Left lung (tissue), 10 donors: ENCODE results near the gene RPS6KA6. TPM values are rescaled to one million over a fixed set of nuclear protein-coding genes. Genes with fewer than 3 reads are reported as not detected.

Source experiments
- ATAC-seq: fragments of 200-7000 bp; cut with Tn5 transposase; one replicate; pipeline ENCODE4 v1.9.1; 2020; ENCODE audit warnings: moderate library complexity
- DNase-seq, 4 donors: peaks; one replicate each; pipeline ENCODE4 v3.0.0-alpha.2; 2013 to 2020
- H3K27ac ChIP-seq, 2 donors: fragments of 200-600 bp; sonication (generic) in 1 of 2; one replicate each; pipeline versions ENCODE4 v1.5.0 to v1.8.0; 2020 to 2021
- H3K27me3 ChIP-seq, 2 donors: fragments of 200-600 bp; sonication (generic) in 1 of 2; one replicate each; pipeline versions ENCODE4 v1.5.0 to v1.8.0; 2020 to 2021
- H3K36me3 ChIP-seq, 2 donors: fragments of 200-600 bp; sonication (generic) in 1 of 2; one replicate each; pipeline versions ENCODE4 v1.5.0 to v1.8.0; 2020 to 2021
- H3K4me1 ChIP-seq, 2 donors: fragments of 200-600 bp; one replicate each; pipeline ENCODE4 v1.8.0; 2021
- H3K4me3 ChIP-seq, 2 donors: fragments of 200-600 bp; sonication (generic) in 1 of 2; one replicate each; pipeline versions ENCODE4 v1.5.0 to v1.8.0; 2020 to 2021; ENCODE audit warnings: mild to moderate bottlenecking in 1 of 2
- H3K9me3 ChIP-seq, 2 donors: fragments of 200-600 bp; sonication (generic) in 1 of 2; one replicate each; pipeline versions ENCODE4 v1.5.0 to v1.8.0; 2020 to 2021
- intact Hi-C, 2 donors: fragments of 100-400 bp; cut with DNase I; formaldehyde crosslinking; loops; one replicate each; pipeline versions ENCODE4 v1.11.2 to v1.14.2; 2022
- polyA plus RNA-seq, 6 donors: library from polyadenylated mRNA; unstranded; fragments of 120-200 nt; gene quantifications; one replicate each; pipeline ENCODE4 v1.2.1, GENCODE V29; 2013; ENCODE audit not compliant: insufficient read length in 6 of 6
- total RNA-seq, 2 donors: library from RNA; stranded (reverse); fragmentation: NEBNext Ultra II Directional; extraction: Animal tissue kit (Norgen Biotek cat#: 25700); gene quantifications; one replicate each; pipeline ENCODE4 v1.2.1, GENCODE V29; 2021
- TF ChIP-seq, protein P1 (sequence below), 2 donors: fragments of 200-600 bp; sonication (generic) in 1 of 2; IDR thresholded peaks; one replicate each; pipeline versions ENCODE4 v1.5.0 to v1.8.0; 2021; ENCODE audit warnings: antibody characterized with exemption in 2 of 2
- donor health status: DM: no; HTN: yes; CAD: no.
- donor health status: DM: no; HTN: no; CAD: no.

The RPS6KA6 gene
- total and polyA plus RNA-seq, 8 donors, result 1.9 to 12.0 (median 9.2) TPM

GRCh38 chrX:84197550-84197949 is 9.6 kb upstream of the RPS6KA6 start:
- Histone ChIP-seq H3K36me3 (no peaks in the 10 kb centered on the region), H3K27ac (no peak overlapping the region), H3K4me1 (no peaks in the 10 kb centered on the region), H3K9me3 (no peaks in the 10 kb centered on the region), H3K4me3 (no peak overlapping the region), H3K27me3 (no peaks in the 10 kb centered on the region)
- ATAC-seq, result no peak
- TF ChIP-seq, protein P1, sequence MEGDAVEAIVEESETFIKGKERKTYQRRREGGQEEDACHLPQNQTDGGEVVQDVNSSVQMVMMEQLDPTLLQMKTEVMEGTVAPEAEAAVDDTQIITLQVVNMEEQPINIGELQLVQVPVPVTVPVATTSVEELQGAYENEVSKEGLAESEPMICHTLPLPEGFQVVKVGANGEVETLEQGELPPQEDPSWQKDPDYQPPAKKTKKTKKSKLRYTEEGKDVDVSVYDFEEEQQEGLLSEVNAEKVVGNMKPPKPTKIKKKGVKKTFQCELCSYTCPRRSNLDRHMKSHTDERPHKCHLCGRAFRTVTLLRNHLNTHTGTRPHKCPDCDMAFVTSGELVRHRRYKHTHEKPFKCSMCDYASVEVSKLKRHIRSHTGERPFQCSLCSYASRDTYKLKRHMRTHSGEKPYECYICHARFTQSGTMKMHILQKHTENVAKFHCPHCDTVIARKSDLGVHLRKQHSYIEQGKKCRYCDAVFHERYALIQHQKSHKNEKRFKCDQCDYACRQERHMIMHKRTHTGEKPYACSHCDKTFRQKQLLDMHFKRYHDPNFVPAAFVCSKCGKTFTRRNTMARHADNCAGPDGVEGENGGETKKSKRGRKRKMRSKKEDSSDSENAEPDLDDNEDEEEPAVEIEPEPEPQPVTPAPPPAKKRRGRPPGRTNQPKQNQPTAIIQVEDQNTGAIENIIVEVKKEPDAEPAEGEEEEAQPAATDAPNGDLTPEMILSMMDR (IDR thresholded peaks at IDR 0.05), result no peak
- DNase-seq, result no peak
- intact Hi-C loops, result no loop called here

DNA sequence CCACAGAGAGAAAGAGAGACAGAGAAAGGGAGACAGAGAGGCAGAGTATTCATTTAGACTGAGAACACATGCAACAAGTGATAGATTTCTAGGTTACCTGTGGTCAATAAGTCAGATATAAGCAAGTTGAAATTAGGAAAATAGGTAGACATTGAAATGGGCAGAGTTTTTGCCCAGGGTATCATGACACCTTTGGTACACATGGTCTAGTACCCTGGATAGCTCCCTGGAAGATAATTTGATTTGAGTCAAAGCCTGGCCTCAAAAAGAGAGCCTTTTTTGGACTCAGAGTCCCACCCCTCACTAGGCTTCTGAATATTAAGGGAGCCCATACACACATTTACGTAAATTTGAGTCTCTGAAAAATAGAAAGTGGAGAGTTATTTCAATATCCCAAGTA is 4.0 kb upstream of the RPS6KA6 start:
- no peak overlapping the region for H3K4me3 ChIP-seq
- no peaks in the 10 kb centered on the region for H3K4me1 ChIP-seq
- no peak overlapping the region for H3K27ac ChIP-seq
- intact Hi-C loops, result no loop called here
- no peak for ATAC-seq
- TF ChIP-seq, protein P1 (IDR thresholded peaks at IDR 0.05), result no peak
- no peaks in the 10 kb centered on the region for H3K36me3 ChIP-seq
- no peak for DNase-seq
- no peaks in the 10 kb centered on the region for H3K9me3 ChIP-seq
- peaks cover 0 to 17% of the 10 kb centered on the region in 2 donors for H3K27me3 ChIP-seq

- no peak for DNase-seq
These were observed 1.1 kb upstream of the RPS6KA6 start for GRCh38 chrX:84189125-84189524.

GRCh38 chrX:84188320-84188834 is 378 bp upstream of the RPS6KA6 start:
- intact Hi-C loops, result no loop called here
- Histone ChIP-seq H3K4me3 (peak overlapping the region; percentile 33 to 39), H3K9me3 (no peaks in the 10 kb centered on the region), H3K27ac (no peak overlapping the region), H3K4me1 (no peaks in the 10 kb centered on the region), H3K36me3 (no peaks in the 10 kb centered on the region), H3K27me3 (peaks cover 0 to 19% of the 10 kb centered on the region in 2 donors)
- peak; percentile 80 for ATAC-seq
- peak; percentile 42 to 88 (median 58) for DNase-seq
- TF ChIP-seq, protein P1 (IDR thresholded peaks at IDR 0.05), result no peak

More at GRCh38 chrX:84189125-84189524, 1.1 kb upstream of the RPS6KA6 start:
- no peaks in the 10 kb centered on the region for H3K36me3 ChIP-seq
- H3K4me1 ChIP-seq, result no peaks in the 10 kb centered on the region
- H3K9me3 ChIP-seq, result no peaks in the 10 kb centered on the region
- H3K27me3 ChIP-seq, result peaks cover 0 to 19% of the 10 kb centered on the region in 2 donors
- no peak overlapping the region for H3K4me3 ChIP-seq
- intact Hi-C loops, result no loop called here
- no peak overlapping the region for H3K27ac ChIP-seq
- no peak for ATAC-seq
- TF ChIP-seq, protein P1 (IDR thresholded peaks at IDR 0.05), result no peak

DNA sequence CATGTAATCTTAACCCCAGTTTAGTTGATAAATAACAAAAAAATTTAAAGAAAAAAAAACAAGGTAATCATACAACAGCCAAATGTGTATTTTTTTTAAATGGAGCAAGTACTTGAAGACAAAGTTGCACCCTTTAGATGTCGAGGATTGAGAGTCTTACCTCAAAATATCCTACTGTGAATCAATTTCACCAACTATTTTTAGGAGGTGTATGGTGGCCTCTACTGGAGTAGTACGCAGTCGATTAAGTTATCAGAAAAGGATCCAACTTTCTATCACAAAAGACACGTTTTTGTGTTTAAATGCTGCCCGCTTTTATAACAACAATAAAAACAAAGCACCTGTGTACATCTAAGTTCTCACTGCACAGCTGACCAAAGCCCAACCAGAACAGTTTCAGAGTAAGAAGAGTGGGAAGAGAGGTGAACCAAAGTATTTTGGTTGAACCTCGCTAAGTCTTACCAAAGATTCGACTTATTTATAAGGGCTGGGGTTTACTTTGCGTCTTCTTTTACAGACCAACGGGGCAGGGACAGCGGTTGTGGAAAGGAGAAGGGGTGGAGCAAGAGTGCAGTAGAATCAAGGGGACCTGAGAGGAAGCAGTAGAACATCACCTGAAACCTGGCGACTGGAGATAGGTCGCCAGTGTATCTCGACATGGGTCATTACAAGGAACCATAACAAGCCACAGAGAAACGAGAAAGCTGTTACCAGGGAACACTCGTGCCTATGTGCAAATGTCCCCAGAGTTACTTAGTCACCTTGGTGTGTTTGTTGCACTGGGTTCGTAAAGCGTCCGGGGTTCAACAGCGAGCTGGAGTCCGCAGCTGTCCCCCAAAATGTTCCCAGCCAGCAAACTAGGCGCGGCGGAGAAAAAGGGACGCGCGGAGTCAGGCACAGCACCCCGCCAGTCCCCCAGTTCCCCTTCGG is 1.1 kb downstream of the RPS6KA6 start:
- Histone ChIP-seq H3K4me3 (peak overlapping the region; percentile 33 to 39), H3K9me3 (no peaks in the 10 kb centered on the region), H3K36me3 (no peaks in the 10 kb centered on the region), H3K27ac (no peak overlapping the region), H3K27me3 (peaks cover 0 to 19% of the 10 kb centered on the region in 2 donors), H3K4me1 (no peaks in the 10 kb centered on the region)
- ATAC-seq, result peak; percentile 59
- intact Hi-C loops, result no loop called here
- TF ChIP-seq, protein P1 (IDR thresholded peaks at IDR 0.05), result no peak
- DNase-seq, result peak in 1 of 4 donors; percentile 6
